AG09309 (cell line): ENCODE measurements around the gene TBX15.

Experiments
- DNase-seq: peaks from one replicate; pipeline ENCODE4 v3.0.0-alpha.2; 2010; ENCODE audit warnings: low read depth
- H3K4me3 ChIP-seq: 2 replicates; pipeline ENCODE4 v1.5.1; 2011; ENCODE audit warnings: mild to moderate bottlenecking, low read depth, low read length, moderate library complexity; ENCODE audit not compliant: control insufficient read depth
- CTCF ChIP-seq: IDR thresholded peaks from 2 replicates; pipeline ENCODE4 v1.5.1; 2011; ENCODE audit warnings: mild to moderate bottlenecking, low read depth, low read length, inconsistent platforms; ENCODE audit not compliant: insufficient read depth, control insufficient read depth; ENCODE audit errors: missing control alignments

The TBX15 gene

GRCh38 chr1:118878661-118879060, 109.5 kb downstream of the TBX15 start:
- no peak for DNase-seq
- H3K4me3 ChIP-seq: no peak overlapping the region
- no peak for TF ChIP-seq CTCF

- TF ChIP-seq CTCF: no peak
- DNase-seq: no peak
Measured at GRCh38 chr1:118877668-118878396, 110.3 kb downstream of the TBX15 start.

GRCh38 chr1:118871582-118872171, 116.5 kb downstream of the TBX15 start:
- no peak for TF ChIP-seq CTCF
- no peak overlapping the region for H3K4me3 ChIP-seq
- DNase-seq: no peak

More at GRCh38 chr1:118877668-118878396, 110.3 kb downstream of the TBX15 start:
- no peak overlapping the region for H3K4me3 ChIP-seq

- DNase-seq: no peak
- no peak overlapping the region for H3K4me3 ChIP-seq
- TF ChIP-seq CTCF: no peak
Measured at GRCh38 chr1:118868387-118868786, 119.8 kb downstream of the TBX15 start.

GRCh38 chr1:118866330-118866729, 121.8 kb downstream of the TBX15 start:
- no peak for TF ChIP-seq CTCF
- H3K4me3 ChIP-seq: no peak overlapping the region
- no peak for DNase-seq

GRCh38 chr1:118863688-118864087, 124.5 kb downstream of the TBX15 start:
- no peak overlapping the region for H3K4me3 ChIP-seq
- no peak for DNase-seq
- TF ChIP-seq CTCF: no peak
